MM.1S (cell line): ENCODE measurements around the gene CNTLN.
A peak's percentile ranks its signal among the peaks of the same experiment; 100 is the strongest.

ENCODE experiments used
- CTCF ChIP-seq: fragments of 300-600 bp; sonication (generic); IDR thresholded peaks from 2 replicates; pipeline ENCODE4 v1.5.1; 2016; ENCODE audit warnings: antibody characterized with exemption, low read length, mixed read lengths
- EZH2phosphoT487 ChIP-seq: fragments of 300-600 bp; sonication (generic); IDR thresholded peaks from 2 replicates; pipeline ENCODE4 v1.6.1; 2018; ENCODE audit warnings: antibody characterized with exemption, low read length

- TF ChIP-seq CTCF (peak; percentile 34), EZH2phosphoT487 (no peak)
These were observed 18.4 kb upstream of the CNTLN start for GRCh38 chr9:17116400-17116837.
